Parathyroid adenoma (tissue), 2 donors: ENCODE data around the gene ZNF469.

Experiments used
- H2AFZ ChIP-seq: fragments of 300-600 bp; sonication (generic); one replicate; pipeline ENCODE4 v1.7.0; 2017; ENCODE audit warnings: antibody characterized with exemption, mild to moderate bottlenecking
- H3K27ac ChIP-seq: fragments of 300-600 bp; sonication (generic); one replicate; pipeline ENCODE4 v1.7.0; 2017
- H3K27me3 ChIP-seq: fragments of 300-600 bp; sonication (generic); one replicate; pipeline ENCODE4 v1.7.0; 2017; ENCODE audit warnings: low read length; ENCODE audit not compliant: control insufficient read depth, insufficient read depth
- H3K36me3 ChIP-seq: fragments of 300-600 bp; sonication (generic); one replicate; pipeline ENCODE4 v1.7.0; 2017; ENCODE audit warnings: low read length; ENCODE audit not compliant: control insufficient read depth, insufficient read depth
- H3K4me1 ChIP-seq: fragments of 300-600 bp; sonication (generic); one replicate; pipeline ENCODE4 v1.7.0; 2017; ENCODE audit warnings: control low read depth
- H3K4me2 ChIP-seq: fragments of 300-600 bp; sonication (generic); one replicate; pipeline ENCODE4 v1.7.0; 2017; ENCODE audit warnings: low read length
- H3K4me3 ChIP-seq: fragments of 300-600 bp; sonication (generic); one replicate; pipeline ENCODE4 v1.7.0; 2017; ENCODE audit warnings: low read depth, low read length
- H3K79me2 ChIP-seq: fragments of 300-600 bp; sonication (generic); one replicate; pipeline ENCODE4 v1.7.0; 2017; ENCODE audit warnings: control low read depth
- H3K9ac ChIP-seq: fragments of 300-600 bp; sonication (generic); one replicate; pipeline ENCODE4 v1.7.0; 2017; ENCODE audit warnings: mild to moderate bottlenecking
- H3K9me3 ChIP-seq: fragments of 300-600 bp; sonication (generic); one replicate; pipeline ENCODE4 v1.7.0; 2017; ENCODE audit warnings: low read length; ENCODE audit not compliant: control insufficient read depth
- TF ChIP-seq, protein P1 (sequence below): fragments of 300-600 bp; sonication (generic); IDR thresholded peaks from one replicate; pipeline ENCODE4 v1.7.0; 2017; ENCODE audit warnings: antibody characterized with exemption, mild to moderate bottlenecking
- donor health status: primary hyperparathyroidism.

ZNF469 gene

DNA sequence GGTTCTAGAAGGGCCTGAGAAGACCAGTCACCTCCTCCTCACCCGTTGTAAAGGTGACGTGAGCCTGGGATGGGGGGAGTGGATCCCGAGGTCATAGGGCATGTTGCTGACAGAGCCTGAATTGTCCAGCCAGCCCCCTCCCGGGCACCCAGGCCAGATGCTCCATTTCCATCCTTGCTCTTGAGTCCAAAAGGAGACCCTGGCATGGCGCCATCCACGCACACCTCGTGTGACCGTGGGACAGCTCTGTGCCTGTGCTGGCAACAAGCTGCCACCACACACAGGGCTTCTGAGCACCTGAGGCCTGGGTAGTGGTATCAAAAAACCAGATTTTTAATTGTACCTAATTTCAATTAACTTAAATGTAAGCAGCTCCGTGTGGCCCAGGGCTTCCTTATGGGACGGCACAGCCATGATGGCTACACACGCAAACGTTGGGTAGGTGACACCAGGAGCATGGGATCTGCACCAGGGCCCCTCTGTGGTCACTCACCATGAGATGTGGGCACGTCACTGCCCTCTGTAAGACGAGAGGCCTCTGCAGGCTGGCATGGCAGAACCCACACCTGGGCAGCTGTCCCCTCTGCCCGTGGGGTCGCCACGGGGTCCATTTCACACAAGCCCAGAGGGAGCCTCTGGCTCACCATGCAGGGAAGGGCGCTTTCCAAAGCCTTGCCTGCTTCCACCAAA lies 37.6 kb upstream of the ZNF469 start:
- Histone ChIP-seq H3K4me3 (no peak overlapping the region), H3K9me3 (no peaks in the 10 kb centered on the region), H3K4me1 (no peaks in the 10 kb centered on the region), H3K4me2 (no peak overlapping the region), H3K79me2 (no peaks in the 10 kb centered on the region), H2AFZ (no peak overlapping the region), H3K27me3 (no peaks in the 10 kb centered on the region), H3K36me3 (no peaks in the 10 kb centered on the region), H3K9ac (no peak overlapping the region), H3K27ac (no peak overlapping the region)
- TF ChIP-seq, protein P1, sequence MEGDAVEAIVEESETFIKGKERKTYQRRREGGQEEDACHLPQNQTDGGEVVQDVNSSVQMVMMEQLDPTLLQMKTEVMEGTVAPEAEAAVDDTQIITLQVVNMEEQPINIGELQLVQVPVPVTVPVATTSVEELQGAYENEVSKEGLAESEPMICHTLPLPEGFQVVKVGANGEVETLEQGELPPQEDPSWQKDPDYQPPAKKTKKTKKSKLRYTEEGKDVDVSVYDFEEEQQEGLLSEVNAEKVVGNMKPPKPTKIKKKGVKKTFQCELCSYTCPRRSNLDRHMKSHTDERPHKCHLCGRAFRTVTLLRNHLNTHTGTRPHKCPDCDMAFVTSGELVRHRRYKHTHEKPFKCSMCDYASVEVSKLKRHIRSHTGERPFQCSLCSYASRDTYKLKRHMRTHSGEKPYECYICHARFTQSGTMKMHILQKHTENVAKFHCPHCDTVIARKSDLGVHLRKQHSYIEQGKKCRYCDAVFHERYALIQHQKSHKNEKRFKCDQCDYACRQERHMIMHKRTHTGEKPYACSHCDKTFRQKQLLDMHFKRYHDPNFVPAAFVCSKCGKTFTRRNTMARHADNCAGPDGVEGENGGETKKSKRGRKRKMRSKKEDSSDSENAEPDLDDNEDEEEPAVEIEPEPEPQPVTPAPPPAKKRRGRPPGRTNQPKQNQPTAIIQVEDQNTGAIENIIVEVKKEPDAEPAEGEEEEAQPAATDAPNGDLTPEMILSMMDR = no peak

DNA sequence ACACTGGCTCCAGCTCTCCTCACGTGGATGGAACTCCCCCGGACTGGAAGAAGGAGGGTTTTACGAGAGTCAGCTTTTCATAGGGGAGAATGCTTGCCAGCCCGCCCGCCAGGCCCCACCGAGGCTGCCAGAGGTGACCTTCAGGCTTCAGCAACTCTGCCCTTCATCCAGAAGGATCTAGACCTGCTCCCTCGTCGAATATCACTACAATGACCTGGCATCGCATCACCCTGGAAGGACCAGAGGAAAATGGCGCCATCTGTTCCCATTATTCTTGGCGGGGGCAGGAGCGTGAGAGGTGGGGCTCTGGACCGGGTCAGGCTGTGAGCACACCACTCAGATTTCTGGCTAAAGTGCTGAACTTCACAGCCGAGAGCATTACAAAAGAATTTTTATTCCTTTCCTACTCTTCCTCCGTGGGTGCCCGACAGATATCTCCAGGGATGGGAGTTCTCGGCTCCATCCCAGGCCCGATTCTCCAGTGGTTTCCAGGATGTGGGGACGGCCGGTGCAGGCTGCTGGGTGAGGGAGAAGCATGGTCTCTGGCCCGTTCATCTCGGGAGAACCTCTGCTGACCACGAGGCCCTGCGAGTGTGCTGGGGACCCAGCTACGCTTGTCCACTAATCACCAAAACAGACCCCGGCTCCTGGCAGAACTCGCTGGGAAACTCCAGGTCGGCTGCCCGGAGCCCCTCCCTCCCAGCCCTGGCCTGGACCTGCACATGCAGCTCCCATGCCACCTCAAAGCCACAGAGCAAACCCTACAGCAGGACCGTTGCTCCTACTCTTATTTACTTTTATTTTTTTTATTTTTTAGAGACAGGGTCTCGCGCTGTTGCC lies 36.8 kb upstream of the ZNF469 start:
- H3K79me2 ChIP-seq = no peaks in the 10 kb centered on the region
- H3K4me2 ChIP-seq = no peak overlapping the region
- H3K27ac ChIP-seq = no peak overlapping the region
- H3K4me1 ChIP-seq = no peaks in the 10 kb centered on the region
- H3K27me3 ChIP-seq = no peaks in the 10 kb centered on the region
- no peaks in the 10 kb centered on the region for H3K9me3 ChIP-seq
- H3K4me3 ChIP-seq = no peak overlapping the region
- H2AFZ ChIP-seq = no peak overlapping the region
- TF ChIP-seq, protein P1 = no peak
- H3K9ac ChIP-seq = no peak overlapping the region
- H3K36me3 ChIP-seq = no peaks in the 10 kb centered on the region

DNA sequence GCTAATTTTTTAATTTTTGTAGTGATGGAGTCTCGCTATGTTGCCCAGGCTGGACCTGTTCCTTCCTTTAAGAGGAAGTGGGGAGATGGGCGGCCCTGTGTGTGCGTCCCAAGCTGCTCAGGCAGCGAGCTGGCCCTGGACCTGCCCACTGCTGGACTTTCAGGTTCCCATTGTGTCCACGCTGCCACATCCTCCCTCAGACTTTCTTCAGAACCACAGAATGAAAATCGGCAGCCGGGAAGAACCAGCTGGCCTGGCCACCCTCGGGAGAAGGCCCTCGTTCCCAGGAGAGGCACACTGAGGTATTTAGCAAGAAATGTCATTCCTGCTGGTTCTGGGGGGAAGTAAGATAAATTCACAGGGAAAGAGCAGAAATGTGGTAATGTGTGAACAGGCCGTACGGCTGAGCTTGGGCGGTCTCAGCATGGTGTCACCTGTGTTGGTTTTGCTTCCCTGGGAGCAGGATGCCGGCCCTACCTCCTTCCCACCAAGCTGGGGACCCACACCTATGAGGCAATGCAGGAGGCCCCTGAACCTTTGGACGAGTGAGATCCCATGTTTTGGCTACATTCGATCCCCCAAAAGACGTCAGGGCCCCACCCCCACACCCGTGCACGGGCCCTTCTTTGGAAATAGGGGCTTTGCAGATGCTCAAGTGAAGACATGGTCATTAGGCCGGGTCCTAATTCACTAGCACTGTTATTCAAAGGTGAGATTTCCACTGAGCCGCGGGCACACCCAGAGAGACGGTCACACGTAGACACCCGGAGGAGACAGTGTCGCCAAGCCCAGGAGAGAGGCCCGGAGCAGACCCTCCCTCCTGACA lies 35.9 kb upstream of the ZNF469 start:
- Histone ChIP-seq H3K27ac (no peak overlapping the region), H3K79me2 (no peaks in the 10 kb centered on the region), H3K9me3 (no peaks in the 10 kb centered on the region), H3K4me2 (no peak overlapping the region), H2AFZ (no peak overlapping the region), H3K4me1 (no peaks in the 10 kb centered on the region), H3K4me3 (no peak overlapping the region), H3K27me3 (no peaks in the 10 kb centered on the region), H3K9ac (no peak overlapping the region), H3K36me3 (no peaks in the 10 kb centered on the region)
- TF ChIP-seq, protein P1 = no peak

DNA sequence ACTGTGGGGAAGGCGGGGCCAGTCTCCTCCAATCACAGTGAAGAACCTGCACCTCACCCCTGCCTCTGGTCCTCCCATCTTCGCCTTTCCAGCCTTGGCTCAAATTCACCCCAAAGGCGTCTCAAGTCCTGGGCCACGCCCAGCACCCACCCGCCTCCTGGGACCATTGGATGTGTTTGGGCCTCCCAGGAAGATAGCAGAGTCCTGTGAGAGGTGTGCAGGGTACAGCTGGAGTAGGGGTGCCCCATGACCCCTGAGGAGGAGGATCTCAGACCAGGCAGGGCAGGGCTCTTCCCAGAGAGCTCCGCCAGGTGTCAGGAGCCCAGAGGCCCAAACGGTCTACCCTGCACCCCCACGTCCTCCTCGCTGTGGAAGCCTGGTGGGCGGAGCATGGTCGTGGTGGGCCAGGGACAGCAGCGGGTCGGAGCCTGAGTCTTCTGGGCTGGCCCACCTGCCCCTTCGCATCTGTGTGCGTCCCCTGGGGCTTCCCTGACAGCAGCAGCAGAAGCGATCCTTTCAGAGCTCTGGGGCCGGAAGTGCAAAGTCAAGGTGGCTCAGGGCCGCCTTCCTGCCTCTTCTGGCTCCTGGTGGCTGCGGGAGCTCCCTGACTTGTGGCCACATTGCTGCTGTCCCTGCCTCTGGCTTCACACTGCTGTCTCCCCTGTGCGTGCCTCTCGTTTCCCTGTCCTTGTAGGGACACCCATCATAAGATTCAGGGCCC lies 34.9 kb upstream of the ZNF469 start:
- no peaks in the 10 kb centered on the region for H3K9me3 ChIP-seq
- H3K4me1 ChIP-seq = no peaks in the 10 kb centered on the region
- no peak overlapping the region for H3K4me2 ChIP-seq
- no peaks in the 10 kb centered on the region for H3K79me2 ChIP-seq
- H2AFZ ChIP-seq = no peak overlapping the region
- no peak overlapping the region for H3K4me3 ChIP-seq
- H3K36me3 ChIP-seq = no peaks in the 10 kb centered on the region
- TF ChIP-seq, protein P1 = no peak
- H3K9ac ChIP-seq = no peak overlapping the region
- H3K27ac ChIP-seq = no peak overlapping the region
- H3K27me3 ChIP-seq = no peaks in the 10 kb centered on the region
